Glomerular endothelial cell (primary cell): ENCODE measurements around the gene CTBS. TPM values are rescaled to one million over a fixed set of nuclear protein-coding genes. Genes with fewer than 3 reads are reported as not detected.
"Not testable (repeated sequence)": the region's sequence is repeated elsewhere in the genome, so short reads cannot be mapped to it uniquely, and the experiment has no call there.

Experiments
- DNase-seq: peaks from one replicate; pipeline ENCODE4 v3.0.0-alpha.2; 2011; ENCODE audit warnings: low read depth, low spot score; ENCODE audit errors: extremely low read depth
- total RNA-seq: library from RNA; depleted of rRNA; stranded (reverse); fragments of >200 nt; gene quantifications from 2 replicates; pipeline ENCODE4 v1.2.3, GENCODE V29; 2015

Gene CTBS, protein sequence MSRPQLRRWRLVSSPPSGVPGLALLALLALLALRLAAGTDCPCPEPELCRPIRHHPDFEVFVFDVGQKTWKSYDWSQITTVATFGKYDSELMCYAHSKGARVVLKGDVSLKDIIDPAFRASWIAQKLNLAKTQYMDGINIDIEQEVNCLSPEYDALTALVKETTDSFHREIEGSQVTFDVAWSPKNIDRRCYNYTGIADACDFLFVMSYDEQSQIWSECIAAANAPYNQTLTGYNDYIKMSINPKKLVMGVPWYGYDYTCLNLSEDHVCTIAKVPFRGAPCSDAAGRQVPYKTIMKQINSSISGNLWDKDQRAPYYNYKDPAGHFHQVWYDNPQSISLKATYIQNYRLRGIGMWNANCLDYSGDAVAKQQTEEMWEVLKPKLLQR
- 9.0 and 11.5 TPM in 2 replicates for total RNA-seq

DNA sequence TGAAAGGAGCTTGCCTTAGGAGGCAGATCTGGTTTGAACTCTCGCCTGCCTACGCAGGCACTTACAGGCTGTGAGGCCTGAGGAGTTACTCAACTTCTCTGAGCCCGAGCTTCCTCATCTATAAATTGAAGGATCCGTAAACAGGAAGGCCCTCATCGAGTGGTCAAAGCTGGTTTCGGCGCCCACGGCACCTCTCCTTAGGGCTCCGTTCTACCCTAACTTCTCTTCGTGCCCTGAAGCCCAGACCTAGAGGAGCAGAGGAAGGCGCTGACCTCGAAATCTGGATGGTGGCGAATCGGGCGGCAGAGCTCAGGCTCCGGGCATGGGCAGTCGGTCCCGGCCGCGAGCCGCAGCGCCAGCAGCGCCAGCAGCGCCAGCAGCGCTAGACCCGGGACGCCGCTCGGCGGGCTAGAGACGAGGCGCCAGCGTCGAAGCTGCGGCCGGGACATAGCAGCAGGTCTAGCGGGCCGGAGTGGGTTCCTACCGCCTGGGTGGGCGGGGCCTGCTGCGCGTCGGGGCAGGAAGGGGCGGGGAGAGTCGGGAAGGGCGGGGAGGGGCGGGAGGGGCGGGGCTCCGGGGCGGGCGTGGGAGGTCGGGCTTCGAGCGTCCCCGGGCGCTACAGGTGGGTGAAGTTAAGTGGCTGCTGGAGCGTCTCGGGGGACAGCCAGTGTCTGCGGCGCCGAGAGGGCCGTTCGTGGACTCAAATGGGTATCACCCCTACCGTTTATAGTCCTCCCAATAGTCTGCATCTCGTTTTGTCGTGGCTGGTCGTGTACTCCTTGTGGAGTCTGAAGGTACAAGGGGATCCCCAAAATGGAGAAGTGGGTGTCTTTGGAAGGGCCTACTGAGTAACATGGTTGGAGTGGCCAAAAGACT, at the start of gene CTBS:
CTBS (minus strand) TSS at position 474 of the 876 bp plus-strand sequence; CDS start at position 449, 25 bp downstream.
- peak; percentile 27 for DNase-seq

DNA sequence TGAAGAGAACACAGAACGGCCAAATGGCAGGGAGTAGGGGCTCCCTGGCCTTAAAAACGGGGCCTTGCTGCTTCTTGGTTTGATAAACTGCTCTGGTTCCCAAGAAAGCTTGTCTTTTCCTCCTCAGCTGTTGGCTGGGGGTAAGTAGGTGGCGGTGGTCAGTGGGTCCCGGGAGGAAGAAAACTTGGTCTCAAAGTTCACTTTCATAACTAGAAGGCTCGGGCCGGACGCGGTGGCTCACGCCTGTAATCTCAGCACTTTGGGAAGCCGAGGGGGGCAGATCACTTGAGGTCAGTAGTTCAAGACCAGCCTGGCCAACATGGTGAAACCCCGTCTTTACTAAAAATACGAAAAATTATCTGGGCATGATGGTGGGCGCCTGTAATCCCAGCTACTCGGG, 47.3 kb upstream of the CTBS start:
- DNase-seq: no peak

DNA sequence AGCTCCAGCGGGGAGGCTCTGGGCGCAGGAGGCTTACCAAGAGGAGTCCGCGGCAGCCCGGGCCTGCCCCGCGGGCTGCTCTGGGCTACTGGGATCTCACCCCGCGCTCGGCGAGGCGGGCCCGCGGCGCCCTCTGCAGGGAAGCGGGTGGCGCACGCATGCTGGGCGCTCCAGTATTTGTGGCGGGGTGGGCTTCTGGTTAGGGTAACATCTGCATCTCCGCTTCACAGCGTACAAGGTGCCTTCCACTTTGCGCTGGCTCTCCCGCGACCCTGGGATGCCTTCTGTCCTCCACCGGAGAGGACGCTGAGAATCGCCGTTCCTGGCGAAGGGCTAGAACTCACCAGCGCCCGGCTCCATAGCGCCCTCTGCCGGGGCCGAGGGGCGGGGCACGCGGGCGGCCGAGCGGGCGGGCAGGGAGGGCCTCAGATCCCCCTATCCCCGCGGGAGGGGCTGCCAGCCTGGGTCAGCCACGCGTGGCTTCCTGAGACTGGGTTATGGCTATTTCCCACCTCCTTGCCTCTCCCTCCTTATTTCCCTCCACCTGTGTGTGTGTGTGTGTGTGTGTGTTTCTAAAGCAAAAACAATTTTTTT, 46.6 kb upstream of the CTBS start:
- no peak for DNase-seq

DNA sequence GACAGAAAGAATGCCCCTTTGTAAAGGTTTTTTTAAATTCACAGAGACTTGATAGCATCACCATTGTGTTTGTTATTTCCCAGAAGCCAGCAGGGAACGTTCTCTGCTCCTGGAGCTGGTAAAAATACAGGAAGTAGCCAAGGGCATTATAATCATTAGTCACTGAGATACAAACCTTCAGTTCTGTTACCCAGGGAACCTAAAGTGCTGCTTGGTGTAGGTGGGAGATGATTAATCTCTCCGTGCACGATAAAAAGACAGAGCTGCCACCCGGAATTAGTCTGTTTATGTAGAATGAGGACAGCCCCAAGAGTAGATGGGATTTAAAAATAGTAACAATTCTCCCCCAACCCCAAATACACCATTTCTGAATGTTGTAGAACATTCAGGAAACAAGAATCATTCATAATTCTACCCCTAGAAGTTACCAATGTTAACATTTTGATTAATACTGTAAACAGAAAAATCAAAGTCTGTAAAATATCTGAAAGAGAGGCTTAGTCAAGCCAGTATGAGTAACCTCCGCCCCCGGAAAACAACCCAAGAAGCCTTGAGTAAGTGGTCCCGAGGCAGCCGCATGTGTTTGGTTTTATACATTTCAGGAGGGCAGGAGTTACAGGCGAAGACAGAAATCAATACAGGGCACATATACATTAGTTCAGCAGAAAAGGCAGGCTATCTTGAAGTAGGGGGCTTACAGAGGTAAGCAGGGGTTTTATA, 45.3 kb upstream of the CTBS start:
- DNase-seq: no peak

DNA sequence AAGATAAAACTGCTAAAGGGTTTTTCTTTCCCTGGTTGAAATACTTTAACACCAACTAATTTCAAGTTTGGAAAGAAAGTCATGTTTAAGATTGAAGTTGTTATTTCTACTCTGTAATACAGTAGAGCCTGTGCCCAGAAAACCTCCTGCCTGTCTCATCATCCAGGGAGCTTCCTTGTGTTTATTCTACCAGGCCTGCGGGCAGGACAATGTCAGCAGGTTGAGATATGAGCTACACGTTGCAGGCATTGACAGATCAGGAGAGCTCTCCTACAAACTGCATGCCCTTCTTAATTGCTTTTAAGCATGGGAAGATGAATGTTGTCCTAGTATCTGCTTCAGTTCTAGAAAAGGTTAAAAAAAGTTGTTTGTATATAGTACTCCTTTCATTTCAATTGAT, 43.1 kb upstream of the CTBS start:
- DNase-seq: no peak

DNA sequence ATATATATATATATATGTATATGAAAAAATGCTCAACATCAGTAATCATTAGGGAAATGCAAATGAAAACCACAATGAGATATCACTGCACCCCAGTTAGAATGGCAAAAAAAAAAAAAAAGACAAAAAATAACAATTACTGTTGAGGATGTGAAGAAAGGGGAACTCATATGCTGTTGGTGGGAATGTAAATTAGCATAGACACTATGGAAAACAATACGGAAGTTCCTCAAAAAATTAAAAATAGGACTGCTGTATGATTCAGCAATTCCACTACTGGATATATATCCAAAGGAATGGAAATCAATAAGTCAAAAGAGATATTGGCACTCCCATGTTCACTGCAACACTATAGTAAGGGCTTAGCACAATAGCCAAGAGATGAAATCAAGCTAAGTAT, 41.5 kb upstream of the CTBS start:
- DNase-seq: no peak

DNA sequence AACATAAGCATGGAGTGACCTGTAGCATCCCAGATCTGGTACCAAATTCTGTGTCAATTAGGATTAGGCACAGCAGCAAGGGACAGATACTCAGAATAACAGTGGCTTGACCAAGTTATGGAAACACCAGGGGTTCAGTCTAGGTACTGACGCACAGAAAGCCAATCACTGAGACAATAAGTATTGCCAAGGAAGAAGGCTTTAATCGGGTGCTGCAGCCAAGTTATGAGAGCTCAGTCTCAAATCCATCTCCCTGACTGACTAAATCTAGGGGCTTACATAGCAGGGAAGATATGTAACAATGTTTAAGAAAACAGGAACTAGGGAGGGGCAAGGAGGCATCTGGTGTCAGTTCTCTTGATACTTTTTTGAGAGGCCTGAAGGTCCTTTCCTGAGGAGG, 39.6 kb upstream of the CTBS start:
- no peak for DNase-seq

DNA sequence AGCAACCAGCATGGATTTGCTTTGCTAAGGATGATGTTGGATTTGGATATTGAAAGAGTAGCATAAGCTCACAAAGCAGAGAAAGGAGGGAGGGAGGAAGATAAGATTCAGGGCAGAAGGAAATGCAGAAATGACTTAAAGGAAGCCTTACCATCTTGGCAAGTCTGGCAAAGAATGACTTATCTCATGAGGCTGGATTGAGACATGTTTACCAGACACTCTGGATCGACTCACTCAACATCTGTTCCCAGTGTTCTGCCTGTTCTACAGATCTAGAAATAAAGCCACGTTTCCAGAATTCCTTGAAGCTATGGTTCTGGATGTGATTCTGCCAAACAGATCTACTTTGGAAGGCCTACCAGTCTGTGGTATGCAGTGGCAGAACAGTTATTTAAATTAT, 38.8 kb upstream of the CTBS start:
- DNase-seq: no peak

DNA sequence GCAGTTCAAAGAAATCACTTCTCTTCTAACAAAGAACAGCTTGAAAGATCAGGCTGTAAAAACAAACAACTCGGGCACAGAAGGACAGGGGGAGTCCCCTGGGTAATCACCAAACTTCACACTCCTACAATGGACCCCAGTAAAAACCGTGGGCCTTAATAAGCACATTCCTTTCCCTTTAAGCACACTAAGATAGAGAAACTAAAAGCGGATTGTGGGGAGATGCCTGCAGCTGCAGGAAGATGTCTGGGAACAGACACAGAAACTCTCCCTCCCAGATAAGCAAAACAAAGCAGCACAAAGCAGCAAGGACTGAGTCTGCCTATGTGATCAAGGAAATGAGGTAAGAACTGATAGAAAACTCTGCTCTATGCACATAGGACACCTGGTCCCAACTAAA, 37.6 kb upstream of the CTBS start:
- DNase-seq: no peak

DNA sequence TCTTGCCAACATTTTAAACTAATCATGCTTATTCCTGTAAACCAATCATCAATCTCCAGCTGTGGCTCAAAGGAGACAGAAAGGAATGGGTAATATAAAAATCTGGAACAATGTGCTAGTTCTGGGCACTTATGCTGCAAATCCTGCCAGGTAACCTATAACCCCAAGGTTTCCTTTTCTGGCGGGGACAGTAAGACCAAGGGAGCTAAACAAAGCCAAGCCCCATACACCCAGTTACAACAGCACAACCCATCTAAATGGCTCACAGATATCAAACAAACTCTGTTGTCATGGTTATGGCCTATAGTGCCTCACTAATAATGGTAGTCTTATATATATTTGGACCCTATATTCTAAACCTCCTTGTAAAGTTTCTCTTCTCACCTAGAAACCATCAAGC, 36.9 kb upstream of the CTBS start:
- DNase-seq: no peak

DNA sequence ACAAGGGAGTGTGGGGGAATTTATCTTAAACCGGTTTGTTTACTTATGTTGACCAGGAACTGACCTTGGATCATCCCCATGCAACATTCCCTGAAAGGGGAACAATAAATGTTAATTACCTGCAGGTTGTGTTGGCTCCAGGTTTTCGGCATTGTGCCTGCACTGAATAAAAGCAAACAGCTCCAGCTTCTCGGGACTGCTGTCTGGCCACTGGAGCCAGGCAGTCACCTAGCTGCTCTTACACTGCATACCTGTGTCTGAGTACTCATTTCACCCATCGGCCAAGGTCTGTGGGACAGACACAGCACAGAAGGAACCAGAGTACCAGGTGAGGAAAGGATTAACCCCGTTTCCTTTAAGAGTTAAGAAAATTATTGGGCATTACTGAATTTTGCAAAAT, 32.7 kb upstream of the CTBS start:
- no peak for DNase-seq

DNA sequence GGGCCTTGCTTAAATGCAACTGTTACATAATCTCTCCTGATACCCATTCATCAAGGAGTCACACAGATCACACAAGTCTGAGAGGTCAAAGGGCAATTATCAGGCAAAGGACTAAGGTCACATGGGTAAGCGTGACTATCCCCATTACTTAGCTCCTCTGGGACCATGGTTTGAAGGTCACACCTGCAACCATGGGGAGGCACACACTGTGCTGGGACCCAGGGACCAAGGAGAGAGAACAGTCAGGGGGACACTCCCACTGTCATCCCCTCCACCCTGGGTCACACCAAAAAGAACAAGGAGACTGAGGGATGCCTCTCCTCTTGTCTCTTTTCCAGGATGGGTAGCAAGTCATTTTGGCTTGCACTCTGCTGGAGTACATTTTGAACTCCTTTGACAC, 30.9 kb upstream of the CTBS start:
- no peak for DNase-seq

DNA sequence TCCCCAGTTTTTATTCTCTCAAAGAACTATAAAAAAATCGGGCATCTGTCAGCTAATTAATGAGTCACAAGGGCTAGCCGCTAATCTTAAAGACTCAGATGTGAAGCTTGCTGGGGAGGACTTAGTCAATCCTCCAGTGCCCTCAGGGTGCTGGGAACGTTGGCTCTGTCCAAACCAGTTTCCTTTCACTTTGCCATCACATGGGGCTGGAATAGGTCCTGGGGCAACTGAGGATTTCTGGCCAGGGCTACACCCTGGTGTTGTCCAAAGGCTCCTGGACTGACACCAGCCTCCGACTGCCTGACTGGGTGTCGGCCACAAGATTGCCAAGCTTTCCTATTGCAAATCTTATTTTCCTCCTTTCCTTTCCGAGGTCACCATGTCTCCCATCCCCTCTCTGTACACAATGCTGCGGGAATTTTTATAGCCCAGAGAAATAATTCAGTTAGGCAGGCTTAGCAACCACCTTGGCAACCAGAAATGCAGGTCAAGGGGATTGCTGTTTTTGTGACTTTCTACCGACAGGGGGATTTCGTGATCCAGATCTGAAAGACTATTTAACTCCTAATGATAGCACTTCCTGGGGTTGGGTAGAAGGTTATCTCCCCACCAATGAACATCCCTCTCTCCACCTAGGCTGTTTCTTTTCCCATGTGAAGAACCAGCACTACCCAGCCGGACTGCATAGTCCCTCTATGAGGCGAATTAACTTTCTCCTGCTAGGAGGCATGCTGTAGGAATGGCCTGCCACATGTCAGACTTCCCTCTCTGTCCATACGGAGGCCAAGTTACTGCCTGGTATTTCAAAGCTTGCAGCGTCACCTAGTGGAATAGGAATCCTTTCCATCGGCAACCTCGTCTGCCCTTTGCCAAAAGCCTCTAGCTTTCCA, 29.9 kb upstream of the CTBS start:
- DNase-seq: no peak

DNA sequence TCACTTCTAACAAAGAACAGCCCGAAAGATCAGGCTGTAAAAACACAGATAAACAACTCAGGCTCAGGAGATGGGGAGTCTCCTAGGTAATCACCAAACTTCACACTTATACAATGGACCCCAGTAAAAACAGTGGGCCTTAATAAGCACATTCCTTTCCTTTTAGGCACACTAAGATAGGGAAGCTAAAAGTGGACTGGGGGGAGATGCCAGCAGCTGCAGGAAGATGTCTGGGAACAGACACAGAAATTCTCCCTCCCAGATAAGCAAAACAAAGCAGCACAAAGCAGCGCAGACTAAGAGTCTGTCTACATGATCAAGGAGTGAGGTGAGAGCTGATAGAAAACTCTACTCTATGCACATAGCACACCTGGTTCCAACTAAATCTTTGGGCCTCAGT, 29.0 kb upstream of the CTBS start:
- no peak for DNase-seq

DNA sequence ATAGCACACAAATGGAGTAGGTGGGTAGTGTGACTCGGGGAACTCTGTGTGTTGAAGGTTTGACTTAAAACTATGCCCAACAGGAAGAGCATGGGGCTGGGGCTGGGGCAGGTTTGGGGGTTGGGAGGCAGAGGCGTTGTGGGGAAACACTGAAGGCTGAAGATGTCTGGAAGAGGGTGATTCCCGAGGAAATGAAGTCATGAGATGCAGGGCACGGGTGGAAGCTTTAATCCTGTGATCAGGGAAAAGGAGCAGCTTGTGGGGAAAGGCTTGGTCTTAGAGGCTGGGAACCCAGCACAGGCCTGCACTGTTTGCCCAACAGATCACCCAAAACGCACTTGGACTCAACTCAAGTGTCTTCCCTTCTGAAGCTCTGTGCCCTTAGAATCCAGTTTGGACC, 26.6 kb upstream of the CTBS start:
- no peak for DNase-seq

DNA sequence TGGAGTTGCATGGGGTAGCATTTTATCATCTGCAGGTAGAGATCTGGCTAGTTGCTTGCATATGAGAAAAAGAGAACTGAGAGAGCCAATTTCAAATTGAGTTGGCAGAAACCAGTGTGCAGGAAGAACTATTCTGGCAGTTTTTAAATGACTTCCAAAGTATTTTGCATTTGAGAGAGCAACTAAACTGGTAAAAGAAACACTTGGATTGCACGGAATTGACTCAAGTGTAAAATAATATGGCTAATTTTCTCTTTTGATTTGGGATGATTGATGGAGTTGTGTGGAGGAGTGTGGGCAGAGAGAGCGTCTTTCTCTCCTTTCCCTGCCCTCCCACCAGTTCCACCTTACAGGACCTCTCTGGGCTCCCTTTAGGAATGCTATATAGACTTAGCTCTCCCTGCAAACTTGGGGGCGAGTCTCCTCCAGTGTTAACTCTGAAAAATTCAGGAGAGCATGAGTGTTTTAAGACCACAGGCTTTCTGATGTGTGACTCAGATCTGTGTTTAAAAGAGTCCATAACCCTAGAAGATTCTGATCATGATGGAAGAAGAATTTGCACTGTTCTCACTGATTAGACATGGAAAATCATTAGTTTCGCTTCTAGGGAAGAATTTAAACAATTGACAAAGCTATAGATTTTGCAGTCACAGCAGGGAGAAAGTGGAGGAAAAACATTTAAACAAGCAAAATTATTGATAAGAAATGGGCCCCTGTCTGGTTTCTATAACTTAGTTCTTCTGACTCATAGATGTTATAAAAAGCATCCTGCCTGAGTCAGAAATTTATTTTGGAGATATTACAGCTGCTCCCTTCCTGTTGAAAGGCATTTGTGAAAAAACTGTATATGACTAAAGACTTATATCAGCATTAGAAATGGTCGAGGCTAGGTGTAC, 24.9 kb upstream of the CTBS start:
- peak; percentile 58 for DNase-seq

DNA sequence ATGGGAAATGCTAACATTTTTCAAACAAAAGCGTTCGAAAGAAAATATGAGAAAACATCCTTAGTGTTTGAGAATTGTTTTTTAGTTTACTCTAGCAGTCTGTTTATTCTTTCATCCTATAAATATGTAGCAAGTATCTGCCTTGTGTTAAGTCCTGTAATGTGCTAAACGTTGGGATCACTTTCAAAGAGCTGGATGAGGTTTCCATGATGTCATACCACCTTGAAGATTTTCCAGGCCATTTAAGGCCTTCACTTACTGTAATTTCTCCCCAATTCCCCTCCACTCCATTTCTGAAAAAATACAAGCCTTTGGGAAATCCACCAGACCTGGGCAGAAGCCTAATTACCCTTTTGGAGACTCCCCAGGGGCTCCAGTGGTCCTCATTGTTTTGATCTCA, 24.2 kb upstream of the CTBS start:
- no peak for DNase-seq

DNA sequence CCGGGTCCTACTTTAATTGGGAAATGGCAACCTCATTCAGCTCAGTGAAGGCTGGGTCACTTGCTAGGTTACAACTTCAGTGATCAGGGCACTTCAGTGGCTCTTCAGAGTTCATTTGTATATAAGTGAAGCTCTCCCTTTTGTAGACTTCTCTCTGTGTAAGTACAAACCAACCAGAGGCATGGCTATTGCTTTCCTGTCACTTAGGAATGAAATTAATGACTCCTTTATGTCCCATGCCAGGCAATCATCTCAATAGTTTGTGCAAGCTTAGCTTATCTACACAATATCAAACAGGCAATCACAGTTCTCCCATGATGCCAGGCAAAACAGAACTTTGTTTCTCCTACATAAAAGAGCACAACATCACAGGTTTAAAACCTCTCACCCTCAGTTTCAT, 22.8 kb upstream of the CTBS start:
- no peak for DNase-seq

DNA sequence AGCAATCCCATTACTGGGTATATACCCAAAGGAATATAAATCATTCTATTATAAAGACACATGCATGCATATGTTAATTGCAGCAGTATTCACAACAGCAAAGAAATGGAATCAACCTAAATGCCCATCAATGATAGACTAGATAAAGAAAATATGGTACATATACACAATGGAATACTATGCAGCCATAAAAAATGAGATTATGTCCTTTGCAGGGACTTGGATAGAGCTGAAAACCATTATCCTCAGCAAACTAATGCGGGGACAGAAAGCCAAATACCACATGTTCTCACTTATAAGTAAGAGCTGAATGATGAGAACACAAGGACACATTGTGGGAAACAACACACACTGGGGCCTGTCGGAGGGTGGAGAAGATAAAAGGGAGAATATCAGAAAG, 20.7 kb upstream of the CTBS start:
- DNase-seq: not testable (repeated sequence)
